GOT3 (cell line): ENCODE measurements around the gene ACAD10.
"Not testable (repeated sequence)": the region's sequence is repeated elsewhere in the genome, so short reads cannot be mapped to it uniquely, and the experiment has no call there.

Source experiments
- DNase-seq: peaks from one replicate; lab custom pipeline; 2025; ENCODE audit warnings: mixed read lengths; lab: John Stamatoyannopoulos, UW

ACAD10 gene

DNA sequence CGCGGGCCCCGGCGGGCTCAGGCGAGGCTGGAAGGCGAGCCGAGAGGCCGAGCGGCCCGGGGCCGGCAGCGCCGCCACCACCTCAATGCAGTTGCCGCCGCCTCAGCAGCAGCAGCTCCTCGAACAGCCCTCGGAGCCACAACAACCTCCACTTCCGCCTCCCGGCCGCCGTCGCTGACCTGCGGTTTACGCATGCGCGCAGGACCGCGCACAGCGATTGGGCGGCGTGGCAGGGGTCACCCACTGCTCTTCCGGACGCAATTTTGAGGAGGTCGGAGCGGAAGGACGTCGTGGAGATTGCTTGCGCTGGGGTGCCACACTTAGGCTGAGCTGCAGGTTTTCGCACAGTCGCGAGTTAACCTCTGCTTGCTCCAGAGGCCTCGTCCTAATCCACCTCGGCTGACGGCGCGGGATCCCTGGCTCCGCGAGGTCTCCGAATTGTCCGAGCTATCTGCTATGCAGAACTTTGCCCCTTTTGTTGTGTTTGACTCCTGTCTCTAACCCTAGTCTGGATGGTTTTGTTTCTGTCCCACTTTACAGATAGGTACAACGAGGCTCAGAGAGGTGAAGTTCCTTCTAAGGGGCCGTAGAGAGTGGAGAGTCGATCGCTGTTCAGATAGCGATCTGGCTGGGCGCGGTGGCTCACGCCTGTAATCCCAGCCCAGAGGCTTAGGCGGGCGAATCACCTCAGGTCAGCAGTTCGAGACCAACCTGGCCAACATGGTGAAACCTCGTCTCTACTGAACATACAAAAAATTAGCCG, at the start of gene ACAD10, which contains the start of gene BRAP:
Gene ACAD10, plus strand, starts transcription at position 243 of the 763 bp plus-strand sequence. CDS start 6,657 bp downstream, outside the sequence.
Gene BRAP, minus strand, starts transcription at position 146 of the 763 bp plus-strand sequence. CDS start 164 bp downstream, outside the sequence.
- peak; percentile 64 for DNase-seq

- no peak for DNase-seq
These were observed 49.5 kb upstream of the ACAD10 start for GRCh38 chr12:111636209-111636945.

GRCh38 chr12:111638556-111638955, 47.3 kb upstream of the ACAD10 start:
- no peak for DNase-seq

DNA sequence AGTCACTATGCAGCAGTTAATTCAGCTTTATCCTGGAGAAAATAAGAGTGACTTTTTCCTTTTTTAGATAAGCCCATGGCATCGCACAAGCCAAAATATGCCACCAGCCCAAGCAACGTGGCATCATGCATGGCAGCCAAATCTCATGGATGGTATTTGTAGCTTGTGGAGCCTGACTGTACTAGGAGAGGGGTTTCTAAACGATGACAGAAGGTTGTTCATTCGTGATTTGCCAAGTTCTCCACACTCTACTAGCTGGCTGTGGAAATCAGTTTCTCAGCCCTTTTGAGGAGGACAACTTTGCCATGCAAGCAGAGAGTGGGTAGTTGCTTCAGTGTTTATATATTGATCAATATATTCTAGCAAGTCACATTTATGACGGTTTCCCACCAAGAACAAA, 45.3 kb upstream of the ACAD10 start:
- DNase-seq: no peak

DNA sequence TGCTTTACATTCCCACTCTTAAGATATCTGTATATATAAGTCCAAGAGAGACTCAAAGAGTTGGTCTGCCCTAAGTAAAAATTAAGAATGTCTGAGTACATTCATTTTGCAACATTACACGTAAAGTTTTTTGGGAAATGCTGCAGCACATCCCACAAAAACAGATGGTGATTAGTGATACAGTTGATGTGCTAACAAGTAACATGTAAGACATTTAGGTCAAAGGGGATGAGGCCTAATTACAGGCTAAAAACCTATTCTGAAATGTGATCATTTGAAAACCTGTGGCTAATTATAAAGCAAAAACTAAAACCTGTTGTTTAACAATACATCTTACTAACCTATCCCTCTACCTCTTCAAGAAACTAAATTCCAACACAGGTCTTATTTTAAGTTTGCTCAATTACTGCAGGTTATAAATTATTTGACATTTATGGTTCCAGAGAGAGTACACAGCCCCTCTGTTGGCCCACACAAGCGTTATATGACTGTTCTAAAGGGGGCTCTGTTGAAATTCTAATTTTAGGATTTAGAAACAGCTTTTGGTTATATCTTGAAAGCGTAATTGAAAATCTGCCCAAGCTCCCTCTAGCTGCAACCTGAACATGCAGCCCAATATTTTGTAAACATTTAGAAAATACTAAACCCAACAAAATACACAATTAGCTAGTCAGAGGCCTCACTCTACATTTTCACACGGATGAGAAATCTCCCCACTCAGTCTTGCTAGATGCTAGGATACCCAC, 43.0 kb upstream of the ACAD10 start:
- DNase-seq: no peak

- no peak for DNase-seq
These were observed 42.4 kb upstream of the ACAD10 start for GRCh38 chr12:111643427-111643826.

- no peak for DNase-seq
These were observed 40.4 kb upstream of the ACAD10 start for GRCh38 chr12:111645433-111645832.

DNA sequence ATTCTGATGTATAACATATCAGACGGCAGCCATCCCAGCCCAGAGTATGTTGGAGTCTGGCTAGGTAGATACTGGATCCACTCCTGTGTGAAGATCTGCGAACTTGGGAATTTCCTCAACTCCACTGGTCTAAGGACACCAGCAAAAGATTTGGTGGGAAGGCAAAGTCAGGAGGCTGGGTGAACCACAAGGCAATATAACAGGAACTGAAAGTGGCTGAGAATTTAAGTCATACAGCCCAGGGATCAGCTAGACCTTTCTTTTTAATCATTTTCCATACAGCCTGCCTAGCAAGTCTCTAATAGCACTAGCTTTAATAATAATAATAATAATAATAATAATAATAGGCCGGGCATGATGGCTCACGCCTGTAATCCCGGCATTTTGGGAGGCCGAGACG, 34.9 kb upstream of the ACAD10 start:
- no peak for DNase-seq

GRCh38 chr12:111652530-111652929, 33.3 kb upstream of the ACAD10 start:
- not testable (repeated sequence) for DNase-seq

GRCh38 chr12:111653596-111653995, 32.3 kb upstream of the ACAD10 start:
- no peak for DNase-seq

DNA sequence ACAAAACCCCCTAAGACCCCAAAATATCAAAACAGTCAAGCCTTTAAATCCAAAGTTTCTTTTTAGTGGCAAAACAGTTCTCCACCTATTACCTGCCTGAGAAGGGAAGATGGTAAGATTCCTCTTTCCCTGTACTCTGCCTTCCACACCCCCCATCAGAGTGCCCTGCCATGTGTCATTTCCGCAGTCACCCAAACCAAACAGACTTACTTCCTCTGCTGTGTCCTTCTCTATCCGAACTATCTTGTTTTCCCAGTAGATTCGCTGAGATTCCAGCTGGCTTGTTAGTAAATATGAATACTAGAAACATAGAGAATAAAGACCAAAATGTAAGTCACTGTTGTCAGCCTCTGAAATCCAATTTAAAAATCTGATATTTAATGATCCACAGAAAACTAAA, 30.5 kb upstream of the ACAD10 start:
- DNase-seq: no peak

GRCh38 chr12:111656016-111656415, 29.8 kb upstream of the ACAD10 start:
- DNase-seq: no peak

- DNase-seq: no peak
These were observed 21.4 kb upstream of the ACAD10 start for GRCh38 chr12:111664499-111664898.

DNA sequence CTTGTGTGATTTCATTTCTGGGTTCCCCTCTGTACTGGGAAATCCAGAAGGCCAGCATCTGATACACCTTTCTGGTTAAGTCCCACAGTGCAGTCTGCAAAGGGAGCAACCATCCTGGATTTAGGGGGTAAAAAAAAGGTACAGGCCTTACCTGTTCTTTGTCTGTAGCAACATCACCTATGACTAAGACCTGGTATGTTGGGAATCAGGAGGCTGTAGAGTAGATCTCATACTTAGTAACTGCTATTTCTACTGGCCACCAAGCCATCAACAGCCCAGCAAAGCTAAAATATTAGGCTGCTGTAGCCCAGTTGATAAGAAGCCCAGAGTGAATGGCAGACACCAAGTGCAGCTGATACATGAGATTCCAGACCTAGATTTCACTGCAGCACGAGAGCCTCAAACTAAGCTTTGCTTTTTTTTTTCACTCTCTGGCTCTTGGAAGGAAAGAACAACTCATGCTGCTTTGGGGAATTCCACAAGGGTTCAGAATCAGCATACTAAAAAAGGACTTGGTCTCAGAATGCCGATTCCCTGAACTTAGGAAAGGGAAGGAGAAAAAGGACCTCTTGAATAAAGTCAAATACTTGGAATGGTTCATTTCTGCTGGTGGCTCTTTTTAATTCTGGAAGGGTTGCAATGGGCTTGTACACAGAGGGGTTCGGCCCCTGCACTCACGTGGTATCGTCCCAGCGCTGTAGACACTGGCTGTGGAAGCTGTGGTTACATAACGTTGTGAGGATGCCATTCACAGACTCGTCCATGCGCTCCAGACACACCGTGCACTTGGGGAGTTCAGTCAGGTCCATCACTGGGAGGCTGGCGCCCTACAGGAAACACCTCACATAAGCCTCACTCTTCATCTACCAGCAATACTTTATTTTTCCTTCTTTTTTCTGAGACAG, 20.6 kb upstream of the ACAD10 start:
- DNase-seq: no peak

DNA sequence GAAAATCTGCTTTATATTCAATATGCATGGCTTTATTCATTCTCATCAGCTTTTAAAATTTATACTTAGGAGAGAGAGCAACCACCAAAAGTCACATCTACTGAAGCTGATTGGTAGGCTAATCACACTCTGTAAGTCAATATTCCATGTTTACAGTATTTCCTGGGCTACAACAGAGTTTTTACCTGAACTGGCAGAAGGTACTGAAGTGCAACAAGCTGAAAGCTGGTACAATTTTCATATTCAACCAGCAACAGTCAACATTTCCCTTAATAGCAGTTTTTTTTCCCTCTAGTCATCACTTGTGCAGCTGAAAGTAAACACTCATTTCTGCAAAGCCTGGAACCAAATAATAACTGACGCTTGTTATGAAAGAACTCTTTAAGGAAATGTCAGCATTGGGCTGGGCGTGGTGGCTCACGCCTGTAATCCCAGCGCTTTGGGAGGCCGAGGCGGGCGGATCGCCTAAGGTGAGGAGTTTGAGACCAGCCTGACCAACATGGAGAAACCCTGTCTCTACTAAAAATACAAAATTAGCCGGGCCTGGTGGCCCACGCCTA, 13.0 kb upstream of the ACAD10 start:
- no peak for DNase-seq

- DNase-seq: no peak
These were observed 12.3 kb upstream of the ACAD10 start for GRCh38 chr12:111673503-111673902.

DNA sequence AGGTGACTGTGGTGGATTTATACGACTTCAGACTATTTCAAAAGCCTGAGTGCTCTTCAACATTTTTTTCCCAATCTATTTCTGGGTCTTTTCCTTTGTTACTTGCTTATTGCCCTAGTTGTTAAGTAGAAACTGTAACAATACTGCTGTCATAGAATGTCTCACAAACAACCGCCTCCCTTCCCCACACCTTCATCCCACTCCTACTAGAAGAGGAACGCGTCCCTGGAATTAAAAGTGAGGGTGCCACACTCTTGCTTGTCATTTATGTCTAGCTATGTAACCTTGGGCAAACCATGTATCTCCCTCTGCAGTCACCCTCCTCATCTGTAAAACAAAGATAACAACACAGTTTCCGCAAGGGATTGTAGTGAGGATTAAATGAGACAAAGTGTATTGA, 8.7 kb upstream of the ACAD10 start:
- DNase-seq: no peak

GRCh38 chr12:111684485-111685198, 1.2 kb upstream of the ACAD10 start:
- not testable (repeated sequence) for DNase-seq

DNA sequence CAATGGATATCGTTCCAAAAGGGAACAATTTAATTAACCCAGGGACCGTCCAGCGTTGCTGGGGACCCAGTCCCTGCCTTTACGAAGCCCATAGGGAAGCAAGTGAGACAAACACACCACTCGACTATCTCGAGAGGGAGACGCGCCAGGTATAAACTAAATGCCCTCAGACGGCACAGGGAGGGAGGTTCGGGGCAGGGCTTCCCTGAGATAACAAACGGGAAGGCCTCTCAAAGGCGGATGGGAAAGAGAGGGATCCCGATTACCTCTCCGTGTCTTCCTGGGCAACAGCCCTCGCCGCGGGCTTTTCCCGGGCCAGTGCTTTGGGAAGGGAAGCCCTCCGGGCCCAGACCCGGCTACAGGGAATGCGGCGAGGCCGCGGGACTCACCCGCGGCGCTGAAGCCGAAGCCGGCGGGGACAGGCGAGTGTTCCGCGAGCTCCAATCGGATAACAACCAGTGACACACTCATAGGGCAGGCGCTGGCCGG, 487 bp upstream of the ACAD10 start:
- no peak for DNase-seq

DNA sequence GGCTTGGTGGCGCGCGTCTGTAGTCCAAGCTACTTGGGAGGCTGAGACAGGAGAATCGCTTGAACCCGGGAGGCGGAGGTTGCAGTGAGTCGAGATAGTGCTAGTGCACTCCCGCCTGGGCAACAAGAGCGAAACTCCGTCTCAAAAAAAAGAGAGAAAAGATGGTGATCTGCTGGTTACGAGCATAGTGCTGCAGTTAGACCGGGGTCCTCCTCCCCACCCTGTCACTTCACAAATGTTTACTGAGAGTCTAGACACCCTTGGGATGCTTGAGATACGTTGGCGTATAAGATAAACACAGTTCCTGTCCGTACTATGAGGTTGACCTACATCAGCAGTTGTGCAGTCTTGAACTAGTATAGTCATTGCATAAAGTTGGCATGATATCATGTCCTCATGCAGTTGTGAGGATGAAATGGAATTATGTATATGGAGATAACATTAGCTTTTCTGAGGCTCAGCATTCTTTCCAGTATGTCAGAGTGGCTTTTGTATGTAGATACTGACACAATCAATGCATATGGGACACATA, 787 bp downstream of the ACAD10 start:
- DNase-seq: no peak
